Mesenteric fat pad (tissue), 1 donor: ENCODE results near the gene CFAP46. TPM values are rescaled to one million over a fixed set of nuclear protein-coding genes. Genes with fewer than 3 reads are reported as not detected.

Source experiments
- DNase-seq: peaks from one replicate; pipeline ENCODE4 v3.0.0-alpha.2; 2020; ENCODE audit warnings: low spot score
- total RNA-seq: library from RNA; stranded (reverse); fragmentation: NEBNext Ultra II Directional; extraction: Animal tissue kit (Norgen Biotek cat#: 25700); gene quantifications from one replicate; pipeline ENCODE4 v1.2.1, GENCODE V29; 2021
- donor health status: DM: yes; HTN: yes; CAD: no.

The CFAP46 gene
- total RNA-seq, 1 donor from 2014 or later = not detected

DNA sequence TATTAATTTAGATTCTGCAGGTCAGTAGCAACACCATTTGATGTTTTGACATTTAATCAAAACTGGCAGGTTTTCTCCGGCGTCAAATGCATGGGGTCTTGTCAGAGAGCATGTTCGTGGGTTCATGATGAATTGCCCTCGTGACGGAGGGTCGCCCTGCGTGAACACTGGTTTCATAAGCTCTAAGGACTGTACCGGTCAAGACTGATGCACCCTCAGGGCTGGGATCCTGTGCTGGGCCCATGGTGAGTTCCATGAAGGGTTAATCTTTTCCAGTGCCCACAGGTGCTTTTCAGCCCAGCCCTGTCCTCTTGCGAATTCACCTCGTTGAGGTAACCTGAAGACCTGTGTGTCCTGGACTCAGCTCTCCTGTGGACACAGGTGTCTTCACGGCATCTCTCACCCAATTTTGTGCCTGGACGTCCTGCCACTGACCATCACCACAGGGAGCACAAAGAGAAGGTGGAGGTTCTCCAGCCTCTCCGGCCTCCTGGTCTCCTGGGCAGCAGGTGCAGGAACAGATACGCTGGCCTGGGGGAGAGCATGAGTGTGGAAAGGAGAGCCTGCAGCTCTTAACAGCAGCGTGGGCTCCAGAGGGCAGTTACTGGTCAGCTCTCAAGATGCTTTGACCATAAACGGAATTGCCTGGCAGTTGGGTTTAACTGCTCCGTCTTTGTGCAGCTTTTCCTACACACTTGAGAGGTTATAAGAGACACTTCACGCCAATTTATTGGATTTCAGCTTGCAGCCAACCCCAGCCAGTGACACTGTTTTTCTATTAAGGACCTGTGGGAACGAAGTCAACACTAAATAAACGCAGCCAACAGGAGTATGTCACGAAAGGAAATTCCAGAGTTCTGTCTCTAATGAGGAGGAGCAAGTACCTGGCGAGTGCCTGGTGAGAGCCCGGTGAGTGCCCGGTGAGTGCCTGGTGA is 37.4 kb upstream of the CFAP46 start:
- no peak for DNase-seq

DNA sequence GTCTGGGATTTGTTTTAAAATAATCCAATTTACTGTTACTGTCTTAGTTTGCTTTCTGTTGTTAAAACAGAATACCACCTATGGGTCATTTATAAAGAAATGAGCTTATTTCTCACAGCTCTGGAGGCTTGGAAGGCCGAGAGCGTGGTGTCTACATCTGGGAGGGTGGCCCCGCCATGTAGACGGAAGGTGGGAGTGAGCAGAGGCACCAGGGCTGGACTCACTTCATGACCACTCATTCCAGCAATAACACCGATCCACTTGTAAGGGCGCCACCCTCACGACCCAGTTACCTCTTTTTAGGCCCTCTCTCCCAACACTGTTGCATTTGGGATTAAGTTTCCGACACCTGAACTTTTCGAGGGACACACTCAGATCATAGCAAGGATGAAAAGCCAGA is 36.2 kb upstream of the CFAP46 start:
- no peak for DNase-seq

DNA sequence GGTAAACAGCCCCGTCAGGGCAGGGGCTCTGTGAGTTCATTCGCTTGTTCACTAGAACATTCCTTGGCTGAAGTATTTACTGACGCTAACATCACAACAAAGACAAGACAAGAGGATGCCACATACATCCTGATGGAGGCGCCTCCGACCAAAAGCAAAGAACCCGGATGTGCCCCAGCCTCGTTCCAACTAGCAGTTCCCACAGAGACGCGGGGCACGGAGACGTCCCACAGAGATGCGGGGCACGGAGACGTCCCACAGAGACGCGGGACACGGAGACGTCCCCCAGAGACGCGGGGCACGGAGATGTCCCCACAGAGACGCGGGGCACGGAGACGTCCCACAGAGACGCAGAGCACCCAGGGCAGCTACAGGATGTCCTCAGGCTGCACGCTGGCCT is 35.4 kb upstream of the CFAP46 start:
- no peak for DNase-seq

DNA sequence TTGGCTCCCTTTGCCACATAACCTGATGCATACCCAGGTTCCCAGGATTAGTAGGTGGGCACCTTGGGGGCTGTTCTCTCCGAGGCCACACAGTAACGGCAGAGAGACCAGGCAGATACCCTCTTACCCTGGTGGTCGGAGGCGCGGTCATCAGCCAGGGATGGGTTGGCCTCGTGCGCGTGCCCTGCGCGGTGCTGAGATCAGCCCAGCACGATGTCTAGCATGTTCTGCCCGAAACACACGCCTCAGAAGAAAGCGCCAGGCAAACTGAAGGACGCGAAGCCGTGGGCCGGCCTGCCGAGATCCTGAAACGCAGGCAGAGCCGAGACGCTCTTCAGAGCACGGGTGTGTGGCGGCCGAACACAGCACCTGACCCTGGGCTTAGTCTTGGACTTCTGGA is 34.7 kb upstream of the CFAP46 start:
- DNase-seq = no peak

DNA sequence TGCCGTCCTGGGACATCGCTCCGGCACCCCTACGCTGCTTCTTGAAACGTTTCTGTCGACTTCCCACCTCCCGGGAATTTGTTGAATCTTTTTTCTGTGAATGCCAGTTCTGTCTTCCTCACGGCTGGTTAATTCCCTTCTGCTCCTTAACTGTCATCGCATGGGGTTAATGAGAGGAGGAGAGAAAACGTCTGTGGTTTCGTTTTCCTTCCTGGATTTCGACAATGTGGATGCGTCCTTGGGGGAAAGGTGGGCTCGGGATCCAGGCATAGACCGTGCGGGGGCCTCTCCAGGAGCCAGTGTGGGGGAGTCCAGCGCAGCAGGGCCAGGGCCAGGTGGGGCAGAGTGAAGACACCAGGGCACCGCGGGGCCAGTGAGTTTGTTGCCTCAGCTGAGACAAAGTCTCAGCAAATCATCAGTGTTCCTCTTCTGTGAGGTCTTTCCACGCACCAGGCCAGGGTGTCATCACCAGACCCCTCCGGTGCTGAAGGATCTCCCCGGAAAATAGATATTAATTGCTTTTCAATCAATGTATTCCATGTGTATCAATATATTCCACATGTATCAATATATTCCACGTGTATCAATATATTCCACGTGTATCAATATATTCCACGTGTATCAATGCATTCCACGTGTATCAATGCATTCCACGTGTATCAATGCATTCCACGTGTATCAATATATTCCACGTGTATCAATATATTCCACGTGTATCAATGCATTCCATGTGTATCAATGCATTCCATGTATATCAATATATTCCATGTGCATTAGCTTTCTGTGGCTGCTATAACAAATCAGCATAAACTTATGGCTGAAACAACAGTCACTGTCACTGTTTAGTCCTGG is 33.7 kb upstream of the CFAP46 start:
- no peak for DNase-seq

DNA sequence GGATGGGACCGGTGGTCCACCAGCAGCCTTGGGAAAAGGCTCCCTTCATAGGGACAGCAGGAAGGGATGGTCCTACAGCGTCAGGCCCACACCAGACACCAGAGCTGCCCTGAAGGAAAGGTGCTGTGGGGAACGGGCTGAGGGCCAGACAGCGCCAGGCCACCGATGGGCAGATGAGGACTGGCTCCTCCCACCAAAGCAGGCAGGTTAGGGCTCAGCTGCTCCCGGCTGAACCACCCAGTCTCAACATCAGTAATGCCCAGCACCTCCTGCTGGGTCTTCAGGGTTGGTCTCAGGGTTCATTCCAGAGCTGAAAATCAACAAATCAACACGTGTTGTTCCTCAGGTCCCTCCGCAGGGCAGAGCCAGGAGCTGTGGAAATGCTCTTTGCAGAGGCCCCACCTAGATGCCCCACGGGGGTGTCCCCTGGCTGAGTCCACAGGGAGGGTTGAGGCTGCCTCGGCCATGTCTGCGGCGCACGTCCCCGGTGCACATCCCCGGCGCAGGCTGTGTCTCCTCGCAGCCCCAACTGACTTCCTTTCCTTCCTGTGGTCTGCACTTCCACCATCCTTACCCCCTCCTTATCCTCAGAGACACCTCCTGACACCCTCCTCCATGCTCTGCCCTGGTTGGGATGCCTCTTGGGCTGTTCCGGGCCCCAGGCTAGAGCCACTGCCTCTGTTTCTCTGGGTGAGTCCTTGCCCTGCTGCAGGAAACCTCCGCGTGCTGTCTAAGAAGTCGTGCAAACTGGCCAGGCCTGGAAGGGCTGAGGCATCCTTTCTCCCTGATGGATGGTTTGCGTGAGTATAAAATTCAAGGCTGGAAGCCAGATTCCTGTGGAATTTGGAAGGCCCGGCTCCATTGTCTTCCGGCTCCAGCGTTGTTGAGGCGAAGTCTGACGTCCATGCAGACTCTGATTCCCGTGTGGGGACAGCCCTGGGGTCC is 32.8 kb upstream of the CFAP46 start:
- no peak for DNase-seq

DNA sequence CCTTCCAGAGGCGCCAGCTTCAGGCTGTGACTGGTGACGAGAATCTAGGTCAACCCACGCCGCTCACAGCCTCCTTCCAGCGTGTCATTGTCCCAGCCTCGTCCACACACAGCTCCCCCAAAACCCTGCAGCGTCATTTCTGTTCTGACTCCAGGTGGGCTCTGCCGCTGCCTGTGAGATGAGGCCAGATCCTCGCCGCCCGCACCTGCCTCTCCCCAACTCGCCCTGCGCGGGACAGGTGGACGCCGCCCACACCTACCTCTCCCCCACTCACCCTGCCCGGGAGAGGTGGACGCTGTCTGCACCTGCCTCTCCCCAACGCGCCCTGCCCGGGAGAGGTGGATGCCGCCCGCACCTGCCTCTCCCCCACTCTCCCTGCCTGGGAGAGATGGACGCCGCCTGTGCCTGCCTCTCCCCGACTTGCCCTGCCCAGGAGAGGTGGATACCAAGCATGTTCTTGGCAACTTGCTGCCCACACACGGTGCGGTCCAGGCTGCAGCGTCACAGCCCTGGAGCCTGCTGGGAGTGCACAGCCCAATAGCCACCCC is 32.0 kb upstream of the CFAP46 start:
- DNase-seq = no peak

DNA sequence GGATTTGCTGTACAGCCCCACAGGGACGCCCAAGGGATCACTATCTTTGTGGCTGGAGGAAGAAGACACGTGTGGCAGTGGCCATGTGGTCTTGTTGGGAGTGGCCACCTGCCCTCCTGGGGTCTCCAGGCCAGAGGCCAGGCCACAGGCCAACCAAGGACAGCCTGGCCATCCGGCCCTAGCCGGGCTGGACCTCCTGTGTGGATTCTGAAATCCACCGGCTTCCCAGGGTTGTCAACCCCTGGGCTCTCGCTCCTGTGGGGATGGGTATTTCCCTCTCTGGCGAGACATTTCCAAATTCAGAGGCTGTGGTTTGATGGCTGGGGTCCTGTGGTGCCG is 31.5 kb upstream of the CFAP46 start:
- peak; percentile 62 for DNase-seq

DNA sequence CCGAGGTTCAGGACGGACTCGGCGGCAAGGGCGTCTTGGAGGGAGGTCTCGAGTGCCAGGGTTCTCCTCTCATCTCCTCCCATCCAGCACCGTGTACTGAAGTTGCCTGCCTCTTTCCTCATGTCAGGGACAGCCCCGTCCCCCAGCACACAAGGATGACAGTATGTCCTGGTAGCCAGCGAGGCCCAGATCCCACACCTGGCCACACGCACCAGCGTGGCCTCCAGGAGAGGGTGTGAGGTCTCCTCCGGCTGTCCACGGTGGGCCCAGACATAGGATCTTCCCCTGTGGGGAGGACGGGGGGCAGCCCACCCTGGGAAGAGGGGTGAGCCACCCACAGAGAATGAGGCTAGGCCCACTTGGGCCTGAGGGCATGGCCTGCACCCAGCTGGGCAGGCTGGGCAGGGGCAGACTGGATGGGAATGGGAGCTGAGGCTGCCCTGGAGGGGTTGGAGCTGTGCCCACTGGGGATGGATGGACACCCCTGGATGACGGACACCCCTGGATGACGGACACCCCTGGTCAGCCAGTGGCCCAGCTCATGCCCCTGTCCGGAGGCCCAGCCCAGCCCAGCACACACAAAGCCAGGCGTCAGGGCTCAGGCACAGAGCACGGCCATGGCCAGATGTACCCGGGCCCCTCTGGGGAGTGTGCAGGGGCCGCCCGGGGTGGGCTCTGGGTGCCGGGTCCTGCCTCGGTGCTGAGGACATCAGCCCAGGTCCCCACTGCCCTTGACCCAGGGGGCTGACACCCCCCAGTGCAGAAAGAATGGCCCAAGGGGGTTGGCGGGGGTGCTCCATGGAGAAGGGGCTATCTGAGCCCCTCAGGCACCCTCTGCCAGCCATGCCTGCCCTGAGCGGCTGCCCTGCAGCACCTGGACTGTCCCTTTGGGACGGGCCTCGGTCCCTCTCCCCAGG is 30.9 kb upstream of the CFAP46 start:
- DNase-seq = peak; percentile 81

DNA sequence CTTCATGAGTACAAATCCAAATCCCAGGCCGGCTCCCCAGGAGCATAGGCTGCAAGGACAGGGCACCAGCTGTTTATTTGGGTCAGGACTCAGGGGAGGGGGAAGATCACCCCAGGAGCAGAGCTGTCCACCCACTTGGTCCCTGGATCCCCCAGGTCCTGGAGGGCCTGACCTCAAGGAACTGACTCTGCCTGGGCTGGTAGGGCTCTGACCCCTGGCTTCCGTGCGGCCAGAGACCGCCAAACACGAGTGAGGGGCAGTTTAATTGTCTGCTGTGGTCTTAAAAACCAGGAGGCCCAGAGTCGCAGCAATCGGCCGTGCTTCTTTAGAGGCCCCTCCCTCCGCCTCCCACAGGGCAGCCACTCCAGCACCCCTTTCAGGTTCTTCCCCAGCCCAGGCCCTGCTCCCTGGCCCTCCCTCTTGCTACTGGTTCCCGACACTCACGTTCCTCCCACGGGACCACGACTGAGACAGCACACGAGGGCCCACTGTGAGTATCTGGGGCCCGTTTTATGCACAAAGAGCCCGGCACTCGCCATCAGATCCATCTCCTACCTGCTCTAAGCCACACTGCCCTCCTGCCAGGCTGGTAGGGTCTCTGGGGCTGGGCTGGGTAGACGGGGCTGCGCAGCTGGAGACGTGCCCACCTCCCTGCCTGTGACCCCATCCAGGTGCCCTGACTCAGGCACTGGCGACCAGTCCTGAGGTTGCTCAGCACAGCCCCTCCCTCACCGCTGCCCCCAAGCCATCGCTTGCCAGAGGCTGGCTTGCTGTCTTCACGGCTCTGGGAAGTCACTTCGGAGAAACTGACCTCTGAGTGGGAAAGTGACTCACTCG is 30.0 kb upstream of the CFAP46 start:
- peak; percentile 85 for DNase-seq

DNA sequence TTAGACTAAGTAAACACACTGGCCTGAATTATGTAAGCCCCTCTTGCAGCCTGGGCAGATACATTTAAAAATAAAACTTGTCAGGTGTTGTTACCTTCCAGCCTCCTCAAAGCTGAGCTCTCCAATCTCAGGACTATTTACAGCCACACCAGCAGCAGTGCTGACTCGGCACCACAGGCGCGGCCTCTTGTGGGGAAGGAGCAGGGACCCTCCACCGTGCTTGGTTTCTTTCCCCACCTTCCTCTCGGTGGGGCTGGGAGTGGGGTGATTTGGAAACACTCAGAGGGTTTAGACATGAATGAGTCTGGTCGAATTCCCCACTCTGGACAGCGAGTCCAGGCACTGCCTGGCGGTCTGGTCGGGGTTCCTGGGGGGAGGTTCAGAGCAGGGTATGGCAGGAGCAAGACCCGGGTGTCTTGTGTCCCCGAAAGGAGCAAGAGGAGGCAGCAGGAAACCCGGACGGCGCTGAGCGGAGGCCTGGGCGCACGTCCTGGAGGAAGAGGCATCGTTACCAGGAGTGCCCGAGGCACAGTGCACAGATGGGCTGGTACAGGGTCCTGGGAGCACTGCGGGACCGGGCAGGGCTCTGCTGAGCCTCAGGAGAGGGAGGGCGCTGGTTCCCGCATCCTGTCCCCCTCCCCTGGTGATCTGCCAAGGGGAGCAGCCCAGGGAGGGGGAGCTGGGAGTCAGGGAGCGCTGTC is 29.2 kb upstream of the CFAP46 start:
- peak; percentile 79 for DNase-seq

DNA sequence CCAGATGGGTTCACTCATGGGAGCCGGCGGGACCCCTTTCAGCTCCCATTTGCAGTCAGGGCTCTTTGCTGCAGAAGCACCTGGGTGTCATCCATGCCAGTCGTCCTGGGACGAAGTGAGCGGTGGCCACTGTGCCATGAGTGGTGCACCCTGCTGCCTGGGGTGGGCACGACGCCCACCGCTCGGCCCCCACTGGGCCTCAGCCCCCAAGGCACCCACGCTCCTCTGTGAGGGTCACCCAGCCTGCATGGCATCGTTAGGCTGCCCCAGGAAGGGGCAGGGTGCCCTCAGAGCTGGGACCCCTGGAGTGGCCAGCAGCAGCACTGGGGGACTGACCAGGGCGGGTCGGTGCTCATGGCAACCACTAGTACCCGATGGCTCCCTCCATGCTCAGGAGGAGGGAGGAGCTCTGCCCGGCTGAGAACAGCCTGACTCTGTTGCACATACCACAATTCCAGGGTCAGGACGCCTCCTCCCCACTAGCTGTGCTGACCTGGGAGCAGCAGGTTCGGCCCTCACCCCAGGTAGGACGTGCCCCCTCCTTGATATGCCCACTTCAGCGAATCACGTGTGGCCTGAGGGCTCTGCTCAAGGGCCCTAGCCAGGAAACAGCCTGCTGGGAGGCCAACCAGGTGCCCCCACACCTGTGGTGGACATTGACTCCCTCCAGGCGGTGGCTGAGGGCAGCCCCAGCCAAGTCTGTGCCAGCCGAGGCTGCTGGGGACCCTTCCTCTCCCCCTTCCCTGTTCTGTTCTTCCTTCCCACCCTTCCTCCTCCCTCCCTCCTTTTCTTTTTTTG is 28.5 kb upstream of the CFAP46 start:
- DNase-seq = peak; percentile 88

DNA sequence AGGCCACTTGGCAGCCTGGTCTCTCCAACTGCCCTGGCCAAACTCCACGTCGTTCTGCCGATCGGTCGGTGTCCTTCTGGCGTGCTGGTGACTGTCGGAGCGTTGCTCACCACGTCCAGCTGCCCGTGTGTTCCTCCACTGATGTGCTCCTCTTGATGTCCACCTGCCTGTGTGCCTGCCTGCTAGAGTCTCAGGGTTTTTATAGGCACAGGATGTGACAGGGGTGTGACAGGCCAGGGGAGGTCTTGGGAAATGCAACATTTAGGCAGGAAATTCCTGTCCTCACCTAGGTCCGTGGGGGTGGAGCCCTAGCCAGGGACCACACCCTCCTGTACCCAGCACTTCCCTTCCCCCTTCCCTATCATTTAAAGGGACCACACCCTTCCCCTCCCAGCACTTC is 25.2 kb upstream of the CFAP46 start:
- DNase-seq = peak; percentile 75

DNA sequence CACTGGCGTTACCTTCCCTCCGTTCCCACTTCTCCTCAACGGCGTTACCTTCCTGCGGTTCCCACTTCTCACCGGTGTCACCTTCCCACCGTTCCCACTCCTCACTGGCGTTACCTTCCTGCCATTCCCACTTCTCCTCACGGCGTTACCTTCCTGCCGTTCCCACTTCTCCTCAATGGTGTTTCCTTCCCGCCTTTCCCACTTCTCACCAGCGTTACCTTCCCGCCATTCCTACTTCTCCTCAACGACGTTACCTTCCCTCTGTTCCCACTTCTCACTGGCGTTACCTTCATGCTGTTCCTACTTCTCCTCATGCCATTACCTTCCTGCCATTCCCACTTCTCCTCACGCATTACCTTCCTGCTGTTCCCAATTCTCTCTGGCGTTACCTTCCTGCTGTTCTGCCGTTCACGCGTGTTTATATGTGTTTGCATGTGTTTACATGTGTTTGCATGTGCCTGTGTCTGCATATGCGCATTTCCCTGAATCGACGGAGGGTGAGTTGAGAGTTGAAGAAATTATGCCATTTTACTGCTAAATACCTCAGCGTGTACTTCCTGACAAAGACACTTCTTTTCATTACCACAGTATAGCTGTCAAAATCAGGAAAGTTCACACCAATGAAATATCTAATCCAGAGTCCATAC is 23.2 kb upstream of the CFAP46 start:
- peak; percentile 51 for DNase-seq

DNA sequence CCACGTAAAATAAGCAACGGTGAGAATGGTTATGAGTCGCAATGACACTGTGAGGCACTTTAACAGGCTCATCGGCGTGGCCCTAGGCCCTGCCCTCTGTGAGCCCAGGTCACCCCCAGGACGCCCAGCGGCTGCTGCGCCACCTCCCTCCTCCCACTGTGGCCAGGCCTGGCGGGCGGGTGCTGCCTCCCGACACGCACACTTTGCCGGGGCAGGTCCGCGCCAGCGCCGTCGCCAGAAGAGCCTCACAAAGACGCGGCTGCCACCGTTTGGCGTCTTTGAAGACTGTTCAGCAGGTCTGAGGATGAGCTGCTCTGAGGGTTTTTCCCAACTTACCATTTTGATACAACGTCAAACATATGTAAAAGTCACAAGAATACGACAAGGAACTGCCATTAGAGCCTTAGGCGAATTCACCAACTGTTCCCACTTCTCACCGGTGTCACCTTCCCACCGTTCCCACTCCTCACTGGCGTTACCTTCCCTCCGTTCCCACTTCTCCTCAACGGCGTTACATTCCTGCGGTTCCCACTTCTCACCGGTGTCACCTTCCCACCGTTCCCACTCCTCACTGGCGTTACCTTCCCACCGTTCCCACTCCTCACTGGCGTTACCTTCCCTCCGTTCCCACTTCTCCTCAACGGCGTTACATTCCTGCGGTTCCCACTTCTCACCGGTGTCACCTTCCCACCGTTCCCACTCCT is 22.5 kb upstream of the CFAP46 start:
- peak; percentile 88 for DNase-seq

DNA sequence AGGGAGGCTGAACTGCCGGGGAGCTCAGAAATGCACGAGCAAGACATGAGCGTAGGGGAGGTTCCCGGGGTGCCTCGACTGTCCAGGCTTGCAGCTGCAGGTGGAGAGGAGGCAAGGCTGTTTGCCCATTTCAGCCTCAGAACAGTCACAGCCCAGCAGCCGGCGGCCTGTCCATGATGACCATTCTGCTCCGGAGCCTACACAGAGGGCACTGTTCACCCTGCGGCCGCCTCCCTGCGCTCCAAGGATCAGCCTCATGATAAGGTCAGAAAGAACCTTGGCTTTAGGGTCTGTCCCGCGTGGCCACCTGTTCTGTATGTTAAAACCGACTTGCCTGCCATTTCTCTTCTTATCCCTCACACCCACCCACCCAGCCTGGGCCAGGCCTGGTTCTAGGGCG is 21.9 kb upstream of the CFAP46 start:
- peak; percentile 81 for DNase-seq
